Activated T-cell treated with anti-CD3 and anti-CD28 coated beads, Interleukin-2, amount 50 U/mL, for 72 hours (primary cell): ENCODE data around the gene GSTK1. TPM values are rescaled to one million over a fixed set of nuclear protein-coding genes. Genes with fewer than 3 reads are reported as not detected.

Experiments
- ATAC-seq, 2 donors: fragments of 150-1000 bp; cut with Tn5 transposase; replicated peaks in 1 of 2; 2 replicates each; pipeline ENCODE4 v1.10.0; 2021; ENCODE audit warnings: moderate library complexity in 2 of 2, mild to moderate bottlenecking in 1 of 2
- DNase-seq, 2 donors: peaks; one replicate each; pipeline ENCODE4 v3.0.0; 2021 to 2022; ENCODE audit warnings: mixed read lengths in 1 of 2
- H3K27ac Mint-ChIP-seq: one replicate; pipeline ENCODE4 v1.8.0; 2022; ENCODE audit warnings: mild to moderate bottlenecking, moderate library complexity, mixed read lengths
- H3K27me3 Mint-ChIP-seq: one replicate; pipeline ENCODE4 v1.8.0; 2022; ENCODE audit warnings: low read depth, mixed read lengths
- H3K36me3 Mint-ChIP-seq, 2 donors: one replicate each; pipeline ENCODE4 v1.8.0; 2022; ENCODE audit warnings: mixed read lengths in 2 of 2, mild to moderate bottlenecking in 1 of 2; ENCODE audit not compliant: insufficient read depth in 2 of 2
- H3K4me1 Mint-ChIP-seq: one replicate; pipeline ENCODE4 v1.8.0; 2022; ENCODE audit warnings: low read depth, mixed read lengths
- H3K4me3 Mint-ChIP-seq, 2 donors: one replicate each; pipeline ENCODE4 v1.8.0; 2022; ENCODE audit warnings: mild to moderate bottlenecking in 2 of 2, mixed read lengths in 2 of 2, moderate library complexity in 2 of 2
- H3K9me3 Mint-ChIP-seq, 2 donors: one replicate each; pipeline ENCODE4 v1.8.0; 2022; ENCODE audit warnings: mixed read lengths in 2 of 2
- total RNA-seq, 2 donors: library from RNA; stranded (reverse); gene quantifications; one replicate each; pipeline ENCODE4 v1.2.3, GENCODE V29; 2022

Gene GSTK1
- total RNA-seq, 2 donors from 2014 or later = 242 to 298 TPM

DNA sequence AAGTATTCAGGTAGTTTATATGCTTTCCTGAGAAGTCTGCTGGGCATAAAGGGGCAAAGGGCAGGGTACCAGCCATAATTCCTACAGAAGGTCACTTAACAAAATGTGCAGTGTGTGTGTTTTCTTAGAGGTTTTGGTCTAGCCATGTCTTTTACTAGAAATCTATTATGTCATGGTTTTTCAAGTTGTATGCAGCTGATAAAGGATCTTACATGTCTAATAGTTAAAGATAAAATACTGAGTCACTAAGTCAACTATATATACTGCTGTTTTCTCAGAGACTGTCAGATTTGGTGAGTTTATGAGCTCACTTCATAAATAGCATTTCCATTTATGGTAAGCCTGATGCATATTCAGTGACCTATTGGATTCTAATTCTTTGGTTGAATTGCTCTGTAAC, 32.6 kb downstream of the GSTK1 start:
- Mint-ChIP-seq H3K27me3 (no peaks in the 10 kb centered on the region), H3K4me1 (peaks cover 63% of the 10 kb centered on the region), H3K27ac (peak overlapping the region; percentile 76), H3K36me3 (peaks cover 34 to 72% of the 10 kb centered on the region in 2 donors), H3K9me3 (no peaks in the 10 kb centered on the region), H3K4me3 (peak overlapping the region in 1 of 2 donors; percentile 34)
- DNase-seq (no peak), ATAC-seq (no peak)

GRCh38 chr7:143296686-143297085, 33.4 kb downstream of the GSTK1 start:
- Mint-ChIP-seq H3K27ac (peak overlapping the region; percentile 76), H3K4me3 (no peak overlapping the region), H3K36me3 (peaks cover 30 to 72% of the 10 kb centered on the region in 2 donors), H3K4me1 (peaks cover 55% of the 10 kb centered on the region), H3K27me3 (no peaks in the 10 kb centered on the region), H3K9me3 (no peaks in the 10 kb centered on the region)
- DNase-seq (no peak), ATAC-seq (no peak)

GRCh38 chr7:143299346-143299745, 36.1 kb downstream of the GSTK1 start:
- Mint-ChIP-seq H3K36me3 (peaks cover 24 to 63% of the 10 kb centered on the region in 2 donors), H3K4me1 (peaks cover 44% of the 10 kb centered on the region), H3K4me3 (no peak overlapping the region), H3K9me3 (no peaks in the 10 kb centered on the region), H3K27ac (no peak overlapping the region), H3K27me3 (no peaks in the 10 kb centered on the region)
- ATAC-seq = no peak
- no peak for DNase-seq

DNA sequence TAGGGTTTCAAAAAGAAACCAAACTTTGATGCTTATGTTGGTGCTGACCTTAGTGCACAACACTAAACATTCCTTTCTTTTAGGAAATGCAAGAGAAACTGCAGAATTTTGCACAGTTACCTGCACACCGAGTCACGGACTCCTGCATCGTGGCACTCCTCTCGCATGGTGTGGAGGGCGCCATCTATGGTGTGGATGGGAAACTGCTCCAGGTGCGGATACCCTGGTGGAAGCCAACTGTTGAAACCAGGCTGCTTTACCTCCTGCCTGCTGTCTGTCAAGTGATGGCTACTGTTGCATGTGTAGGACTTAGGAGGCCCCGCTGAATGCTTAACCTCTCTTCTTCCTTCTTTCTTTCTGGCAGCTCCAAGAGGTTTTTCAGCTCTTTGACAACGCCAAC, 36.6 kb downstream of the GSTK1 start:
- Mint-ChIP-seq H3K4me1 (peaks cover 42% of the 10 kb centered on the region), H3K27me3 (no peaks in the 10 kb centered on the region), H3K27ac (peak overlapping the region; percentile 58), H3K36me3 (peaks cover 21 to 62% of the 10 kb centered on the region in 2 donors), H3K9me3 (no peaks in the 10 kb centered on the region), H3K4me3 (no peak overlapping the region)
- ATAC-seq (peak; percentile 85 to 87), DNase-seq (peak; percentile 56 to 64)

DNA sequence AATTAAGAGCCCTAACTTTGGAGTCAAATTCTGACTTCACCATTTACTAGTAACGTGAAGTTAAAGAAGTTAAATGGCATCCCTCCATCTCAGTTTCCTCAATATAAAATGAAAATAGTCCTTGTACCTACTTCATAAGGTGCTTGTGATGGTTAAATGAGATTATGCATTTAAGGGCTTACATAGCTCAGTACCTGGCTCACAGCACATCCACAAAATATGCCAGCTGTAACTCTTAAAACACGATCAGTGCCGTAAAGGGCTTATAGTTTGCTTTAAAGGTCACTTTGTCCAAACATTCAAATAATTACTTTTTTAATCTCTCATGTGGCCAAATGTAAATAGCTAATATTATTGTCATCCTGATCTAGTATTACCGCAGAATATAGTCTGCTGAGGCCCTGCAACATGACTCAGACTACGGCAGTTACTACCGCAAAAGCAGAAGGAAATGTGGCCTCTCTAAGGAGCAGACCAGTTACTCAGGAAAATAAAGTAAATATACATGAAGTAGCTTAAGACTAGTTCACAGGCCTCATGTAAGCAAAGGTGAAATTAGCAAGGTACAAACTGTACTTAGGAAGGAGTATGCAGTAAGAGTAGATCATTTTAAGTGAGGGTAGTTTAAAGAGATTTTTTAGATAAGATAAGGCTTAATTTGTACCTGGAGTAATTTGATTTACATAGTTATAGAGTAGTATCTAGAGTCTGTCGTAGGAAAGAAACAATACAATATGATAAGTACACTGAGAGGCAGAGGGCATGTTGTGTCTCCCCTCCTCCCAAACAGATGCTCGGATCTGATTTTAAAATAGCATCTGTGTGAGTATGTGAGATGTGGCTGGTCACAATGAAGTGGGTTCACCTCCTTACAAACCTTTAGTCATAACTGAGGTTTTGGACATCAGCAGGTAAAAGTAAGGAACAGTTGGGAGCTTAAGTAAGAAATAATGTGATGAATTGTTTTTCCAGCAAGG, 38.0 kb downstream of the GSTK1 start:
- Mint-ChIP-seq H3K27me3 (no peaks in the 10 kb centered on the region), H3K4me1 (peaks cover 40% of the 10 kb centered on the region), H3K4me3 (no peak overlapping the region), H3K27ac (no peak overlapping the region), H3K36me3 (peaks cover 26 to 61% of the 10 kb centered on the region in 2 donors), H3K9me3 (no peaks in the 10 kb centered on the region)
- DNase-seq = no peak
- ATAC-seq = no peak

GRCh38 chr7:143303733-143304132, 40.5 kb downstream of the GSTK1 start:
- ATAC-seq (no peak), DNase-seq (no peak)
- H3K27me3 Mint-ChIP-seq = no peaks in the 10 kb centered on the region
- peaks cover 51% of the 10 kb centered on the region for H3K4me1 Mint-ChIP-seq
- no peak overlapping the region for H3K27ac Mint-ChIP-seq
- peaks cover 32 to 65% of the 10 kb centered on the region in 2 donors for H3K36me3 Mint-ChIP-seq
- no peaks in the 10 kb centered on the region for H3K9me3 Mint-ChIP-seq
- no peak overlapping the region for H3K4me3 Mint-ChIP-seq

GRCh38 chr7:143304938-143305337, 41.7 kb downstream of the GSTK1 start:
- no peak for DNase-seq
- peaks cover 34 to 63% of the 10 kb centered on the region in 2 donors for H3K36me3 Mint-ChIP-seq
- peak overlapping the region; percentile 14 for H3K27ac Mint-ChIP-seq
- H3K4me1 Mint-ChIP-seq = peaks cover 44% of the 10 kb centered on the region
- peak in 1 of 2 donors; percentile 9 for ATAC-seq
- no peak overlapping the region for H3K4me3 Mint-ChIP-seq
- H3K27me3 Mint-ChIP-seq = no peaks in the 10 kb centered on the region
- H3K9me3 Mint-ChIP-seq = peaks cover 0 to 2% of the 10 kb centered on the region in 2 donors

GRCh38 chr7:143305423-143306070, 42.3 kb downstream of the GSTK1 start:
- no peaks in the 10 kb centered on the region for H3K27me3 Mint-ChIP-seq
- H3K4me3 Mint-ChIP-seq = no peak overlapping the region
- peaks cover 0 to 2% of the 10 kb centered on the region in 2 donors for H3K9me3 Mint-ChIP-seq
- peak; percentile 77 to 80 for ATAC-seq
- peak overlapping the region; percentile 14 for H3K27ac Mint-ChIP-seq
- peaks cover 46% of the 10 kb centered on the region for H3K4me1 Mint-ChIP-seq
- H3K36me3 Mint-ChIP-seq = peaks cover 31 to 60% of the 10 kb centered on the region in 2 donors
- peak; percentile 78 to 79 for DNase-seq

DNA sequence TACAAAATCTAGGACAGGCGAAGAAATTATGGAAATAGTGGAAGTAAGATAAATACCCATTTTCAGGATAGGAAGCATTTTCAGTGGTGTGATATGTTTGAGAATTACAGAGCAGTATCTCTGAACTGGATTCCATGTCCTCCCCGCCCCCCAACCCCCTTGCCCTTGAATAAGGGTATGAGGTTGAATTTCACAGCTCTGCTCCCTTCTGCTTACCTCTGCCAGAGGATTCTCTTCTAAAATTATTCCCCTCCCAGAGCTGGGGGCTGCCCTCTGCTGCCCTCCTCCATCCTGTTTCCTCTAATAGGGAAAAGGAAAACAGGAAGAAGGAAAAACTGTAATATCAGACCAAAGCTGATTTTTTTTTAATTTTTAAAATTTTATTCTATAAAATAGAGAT, 45.4 kb downstream of the GSTK1 start:
- peak overlapping the region; percentile 9 for H3K27ac Mint-ChIP-seq
- no peak for ATAC-seq
- no peaks in the 10 kb centered on the region for H3K27me3 Mint-ChIP-seq
- peaks cover 0 to 2% of the 10 kb centered on the region in 2 donors for H3K9me3 Mint-ChIP-seq
- H3K4me3 Mint-ChIP-seq = no peak overlapping the region
- H3K36me3 Mint-ChIP-seq = peaks cover 21 to 40% of the 10 kb centered on the region in 2 donors
- H3K4me1 Mint-ChIP-seq = peaks cover 57% of the 10 kb centered on the region
- no peak for DNase-seq

- DNase-seq = no peak
- H3K4me3 Mint-ChIP-seq = no peak overlapping the region
- H3K27me3 Mint-ChIP-seq = no peaks in the 10 kb centered on the region
- peaks cover 5% of the 10 kb centered on the region in 2 donors for H3K36me3 Mint-ChIP-seq
- H3K9me3 Mint-ChIP-seq = peaks cover 0 to 2% of the 10 kb centered on the region in 2 donors
- no peak for ATAC-seq
- H3K4me1 Mint-ChIP-seq = peaks cover 33% of the 10 kb centered on the region
- no peak overlapping the region for H3K27ac Mint-ChIP-seq
Measured at GRCh38 chr7:143314127-143314526, 50.9 kb downstream of the GSTK1 start.

- no peak within 1 kb of the TSS for H3K27ac Mint-ChIP-seq
Measured at GRCh38 chr7:143315776-143316175, 52.5 kb downstream of the GSTK1 start, which contains the start of gene CLCN1. CLCN1 (plus strand) TSS chr7:143316111; CDS start chr7:143316213, 102 bp downstream.

DNA sequence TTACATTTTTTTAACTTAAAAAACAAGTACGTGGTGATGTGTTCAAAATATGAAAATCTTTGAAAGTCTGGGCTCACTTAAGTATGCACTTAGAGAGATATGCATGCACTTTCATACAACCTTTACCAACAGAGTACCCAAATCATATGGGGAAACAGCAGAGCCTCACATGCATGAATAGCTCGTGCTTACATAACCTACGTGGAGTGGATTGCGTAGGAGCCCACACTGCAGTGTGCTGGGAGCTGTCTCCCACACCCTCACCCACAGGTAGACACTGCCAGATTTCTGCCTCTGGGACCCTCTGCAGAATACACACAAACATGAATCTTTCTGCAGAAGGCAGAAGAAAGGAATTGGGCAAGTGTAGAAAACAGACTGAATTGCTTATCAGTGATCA, 53.3 kb downstream of the GSTK1 start:
- Mint-ChIP-seq H3K36me3 (no peaks in the 10 kb centered on the region), H3K27me3 (no peaks in the 10 kb centered on the region), H3K9me3 (no peaks in the 10 kb centered on the region), H3K27ac (no peak overlapping the region), H3K4me3 (no peak overlapping the region), H3K4me1 (peaks cover 19% of the 10 kb centered on the region)
- ATAC-seq (no peak), DNase-seq (no peak)

More at GRCh38 chr7:143315776-143316175, 52.5 kb downstream of the GSTK1 start, which contains the start of gene CLCN1:
- Mint-ChIP-seq H3K9me3 (no peaks in the 10 kb centered on the region), H3K4me3 (no peak within 1 kb of the TSS), H3K27me3 (no peaks in the 10 kb centered on the region), H3K4me1 (peaks cover 24% of the 10 kb centered on the region), H3K36me3 (no peaks in the 10 kb centered on the region)
- ATAC-seq = no peak
- DNase-seq = no peak

DNA sequence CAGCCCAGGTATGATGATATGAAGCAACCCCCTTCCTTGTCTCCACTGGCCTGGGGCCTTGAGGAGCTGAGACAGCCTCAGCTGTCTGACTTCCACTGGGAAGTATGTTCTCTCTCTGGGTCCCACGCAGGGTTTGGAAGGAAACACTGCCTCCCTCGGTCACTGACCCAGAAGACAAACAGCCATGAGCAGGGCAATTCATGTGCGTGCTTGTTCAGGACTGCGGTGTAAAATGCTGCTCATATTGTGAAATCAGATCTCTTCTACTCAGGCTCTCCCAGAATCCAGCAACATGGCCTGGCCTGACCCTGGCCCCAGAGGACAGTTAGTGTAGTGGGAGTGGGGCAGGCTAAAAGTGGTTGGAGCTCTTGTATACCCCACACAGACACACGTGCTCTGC, 55.4 kb downstream of the GSTK1 start:
- no peak overlapping the region for H3K4me3 Mint-ChIP-seq
- peaks cover 13% of the 10 kb centered on the region for H3K4me1 Mint-ChIP-seq
- H3K27ac Mint-ChIP-seq = no peak overlapping the region
- no peaks in the 10 kb centered on the region for H3K9me3 Mint-ChIP-seq
- H3K27me3 Mint-ChIP-seq = no peaks in the 10 kb centered on the region
- H3K36me3 Mint-ChIP-seq = no peaks in the 10 kb centered on the region
- no peak for DNase-seq
- no peak for ATAC-seq
